Measurements from ENCODE around the gene PRKN. TPM values are rescaled to one million over a fixed set of nuclear protein-coding genes. Genes with fewer than 3 reads are reported as not detected.

Gene PRKN
- total and polyA plus RNA-seq, 2 donors (not counting 3 experiments of a cell fraction or from before 2014, with no cell fraction given): 0.06 TPM; not detected in 1

- Histone ChIP-seq H3K27me3 (ENCODE audit: control insufficient read depth in 2 of 2, insufficient read depth in 2 of 2, low read length in 2 of 2) (no peaks in the 10 kb centered on the region), H3K4me1 (ENCODE audit: control insufficient read depth, extremely low read depth, insufficient read depth, low read length) (no peaks in the 10 kb centered on the region), H3K4me3 (replicated peaks in 1 of 3; ENCODE audit: insufficient read depth in 1 of 3, low read depth in 1 of 3, low read length in 3 of 3) (no peak overlapping the region), H3K36me3 (ENCODE audit: control insufficient read depth in 2 of 2, extremely low read depth in 1 of 2, insufficient read depth in 2 of 2, low read length in 2 of 2) (no peaks in the 10 kb centered on the region), H3K4me2 (ENCODE audit: insufficient read depth, low read length) (no peak overlapping the region), H2AFZ (ENCODE audit: low read depth, low read length) (no peak overlapping the region), H4K20me1 (replicated peaks; ENCODE audit: control insufficient read depth, extremely low read depth, insufficient read depth, low read length) (no peaks in the 10 kb centered on the region), H3K79me2 (ENCODE audit: control insufficient read depth, insufficient read depth, low read length) (no peaks in the 10 kb centered on the region), H3K9me1 (replicated peaks; ENCODE audit: control insufficient read depth, extremely low read depth, insufficient read depth, low read length) (no peaks in the 10 kb centered on the region), H3K9ac (replicated peaks; ENCODE audit: extremely low read depth, insufficient read depth, low read length) (no peak overlapping the region), H3K27ac (ENCODE audit: insufficient read depth, low read depth, low read length) (no peak overlapping the region), H3K9me3 (replicated peaks; ENCODE audit: control insufficient read depth, insufficient read depth, low read length) (no peaks in the 10 kb centered on the region)
- POLR2A ChIA-PET: no interaction called here
- intact Hi-C loops (cut with micrococcal nuclease): no loop called here
- DNase-seq (ENCODE audit: low read depth, low spot score): no peak
- BruUV-seq (replicated peaks): no TSS peak
- FAIRE-seq: no peak
- dilution Hi-C loops (cut with MboI; ENCODE audit: extremely low pct_ligation_motif_present, low sequenced_read_pairs): no loop called here
- no peak for TF ChIP-seq MAX (IDR thresholded peaks at IDR 0.05; ENCODE audit: insufficient read depth, insufficient read length)
- no peak for TF ChIP-seq CTCF (IDR thresholded peaks at IDR 0.05; ENCODE audit: extremely low read depth in 1 of 2, insufficient read depth in 1 of 2, low read depth in 1 of 2, low read length in 2 of 2)
- no peak for TF ChIP-seq MYC (IDR thresholded peaks at IDR 0.05; ENCODE audit: low read depth, low read length)
- no peak for TF ChIP-seq POLR2AphosphoS5 (IDR thresholded peaks at IDR 0.05; ENCODE audit: insufficient read depth, low read depth, low read length)
- TF ChIP-seq JUN (IDR thresholded peaks at IDR 0.05; ENCODE audit: borderline replicate concordance, insufficient read depth, insufficient read length, low read depth): no peak
- TF ChIP-seq EZH2 (IDR thresholded peaks at IDR 0.05; ENCODE audit: borderline replicate concordance, low read depth, low read length, severe bottlenecking): no peak
- no peak for TF ChIP-seq GATA2 (IDR thresholded peaks at IDR 0.05; ENCODE audit: insufficient read depth, insufficient read length, low read depth, low read length)
- no peak for TF ChIP-seq FOS (IDR thresholded peaks at IDR 0.05; ENCODE audit: borderline replicate concordance, insufficient read depth, low read length)
- TF ChIP-seq POLR2A (IDR thresholded peaks at IDR 0.05; ENCODE audit: low read depth, low read length): no peak
- CTCF ChIA-PET: no interaction called here
These were observed 124.8 kb downstream of the PRKN start for GRCh38 chr6:162602759-162603158.

All from endothelial cell of umbilical vein (primary cell).